Measurements from ENCODE around the gene FOXI2. TPM values are rescaled to one million over a fixed set of nuclear protein-coding genes. Genes with fewer than 3 reads are reported as not detected.

The FOXI2 gene
- total RNA-seq, 1 donor from 2014 or later, result not detected

GRCh38 chr10:127776816-127777215 lies 39.8 kb downstream of the FOXI2 start:
- H3K9me3 Mint-ChIP-seq (ENCODE audit: unreplicated experiment), result peaks cover 4% of the 10 kb centered on the region
- FAIRE-seq (no peak), DNase-seq (ENCODE audit: low read depth) (no peak)
- H3K27me3 Mint-ChIP-seq (ENCODE audit: low read depth, unreplicated experiment), result peaks cover 7% of the 10 kb centered on the region
- no peaks in the 10 kb centered on the region for H3K4me1 Mint-ChIP-seq (ENCODE audit: low read depth, unreplicated experiment)
- H3K4me3 Mint-ChIP-seq (ENCODE audit: unreplicated experiment), result no peak overlapping the region
- Histone ChIP-seq H3K27ac (ENCODE audit: low read depth, low read length) (no peak overlapping the region), H2AFZ (ENCODE audit: low read depth, low read length) (no peak overlapping the region), H3K9ac (ENCODE audit: low read length) (no peak overlapping the region), H3K27me3 (ENCODE audit: insufficient read depth, low read length) (no peaks in the 10 kb centered on the region), H4K20me1 (ENCODE audit: insufficient read depth, low read length) (no peaks in the 10 kb centered on the region), H3K4me3 (ENCODE audit: insufficient read depth, low read depth, low read length) (no peak overlapping the region), H3K36me3 (ENCODE audit: insufficient read depth, low read length) (no peaks in the 10 kb centered on the region), H3K9me3 (ENCODE audit: insufficient read depth, low read depth, low read length) (peaks cover 4% of the 10 kb centered on the region), H3K79me2 (ENCODE audit: insufficient read depth, low read length) (no peaks in the 10 kb centered on the region), H3K4me2 (ENCODE audit: low read length) (no peak overlapping the region), H3K4me1 (ENCODE audit: insufficient read depth, low read length) (no peaks in the 10 kb centered on the region)
- TF ChIP-seq EZH2 (IDR thresholded peaks at IDR 0.05; ENCODE audit: insufficient read depth, low read length) (no peak), CTCF (IDR thresholded peaks at IDR 0.05; ENCODE audit: insufficient read depth, low read depth, low read length) (no peak)
- H3K27ac Mint-ChIP-seq (ENCODE audit: unreplicated experiment), result no peak overlapping the region
- no peaks in the 10 kb centered on the region for H3K36me3 Mint-ChIP-seq (ENCODE audit: low read depth, unreplicated experiment)

- Mint-ChIP-seq H3K4me1 (ENCODE audit: low read depth, unreplicated experiment) (peaks cover 4% of the 10 kb centered on the region), H3K27me3 (ENCODE audit: low read depth, unreplicated experiment) (peaks cover 7% of the 10 kb centered on the region), H3K9me3 (ENCODE audit: unreplicated experiment) (peaks cover 2% of the 10 kb centered on the region), H3K27ac (ENCODE audit: unreplicated experiment) (no peak overlapping the region), H3K36me3 (ENCODE audit: low read depth, unreplicated experiment) (no peaks in the 10 kb centered on the region), H3K4me3 (ENCODE audit: unreplicated experiment) (no peak overlapping the region)
- Histone ChIP-seq H3K4me3 (ENCODE audit: insufficient read depth, low read depth, low read length) (no peak overlapping the region), H3K36me3 (ENCODE audit: insufficient read depth, low read length) (no peaks in the 10 kb centered on the region), H3K9me3 (ENCODE audit: insufficient read depth, low read depth, low read length) (no peaks in the 10 kb centered on the region), H2AFZ (ENCODE audit: low read depth, low read length) (no peak overlapping the region), H3K27me3 (ENCODE audit: insufficient read depth, low read length) (no peaks in the 10 kb centered on the region), H3K79me2 (ENCODE audit: insufficient read depth, low read length) (no peaks in the 10 kb centered on the region), H3K27ac (ENCODE audit: low read depth, low read length) (no peak overlapping the region), H4K20me1 (ENCODE audit: insufficient read depth, low read length) (no peaks in the 10 kb centered on the region), H3K4me1 (ENCODE audit: insufficient read depth, low read length) (no peaks in the 10 kb centered on the region), H3K9ac (ENCODE audit: low read length) (no peak overlapping the region), H3K4me2 (ENCODE audit: low read length) (no peak overlapping the region)
- DNase-seq (ENCODE audit: low read depth) (no peak), FAIRE-seq (no peak)
- no peak for TF ChIP-seq EZH2 (IDR thresholded peaks at IDR 0.05; ENCODE audit: insufficient read depth, low read length)
- TF ChIP-seq CTCF (IDR thresholded peaks at IDR 0.05; ENCODE audit: insufficient read depth, low read depth, low read length), result no peak
Measured at GRCh38 chr10:127781412-127781811, 44.4 kb downstream of the FOXI2 start.

- Histone ChIP-seq H2AFZ (ENCODE audit: low read depth, low read length) (no peak overlapping the region), H3K36me3 (ENCODE audit: insufficient read depth, low read length) (no peaks in the 10 kb centered on the region), H3K4me3 (ENCODE audit: insufficient read depth, low read depth, low read length) (no peak overlapping the region), H3K27me3 (ENCODE audit: insufficient read depth, low read length) (no peaks in the 10 kb centered on the region), H3K9me3 (ENCODE audit: insufficient read depth, low read depth, low read length) (no peaks in the 10 kb centered on the region), H4K20me1 (ENCODE audit: insufficient read depth, low read length) (no peaks in the 10 kb centered on the region), H3K4me1 (ENCODE audit: insufficient read depth, low read length) (no peaks in the 10 kb centered on the region), H3K9ac (ENCODE audit: low read length) (no peak overlapping the region), H3K79me2 (ENCODE audit: insufficient read depth, low read length) (no peaks in the 10 kb centered on the region), H3K27ac (ENCODE audit: low read depth, low read length) (no peak overlapping the region), H3K4me2 (ENCODE audit: low read length) (no peak overlapping the region)
- FAIRE-seq, result no peak
- Mint-ChIP-seq H3K4me1 (ENCODE audit: low read depth, unreplicated experiment) (no peaks in the 10 kb centered on the region), H3K27ac (ENCODE audit: unreplicated experiment) (no peak overlapping the region), H3K9me3 (ENCODE audit: unreplicated experiment) (peaks cover 2% of the 10 kb centered on the region), H3K27me3 (ENCODE audit: low read depth, unreplicated experiment) (peaks cover 2% of the 10 kb centered on the region), H3K4me3 (ENCODE audit: unreplicated experiment) (no peak overlapping the region), H3K36me3 (ENCODE audit: low read depth, unreplicated experiment) (no peaks in the 10 kb centered on the region)
- no peak for DNase-seq (ENCODE audit: low read depth)
- no peak for TF ChIP-seq EZH2 (IDR thresholded peaks at IDR 0.05; ENCODE audit: insufficient read depth, low read length)
- no peak for TF ChIP-seq CTCF (IDR thresholded peaks at IDR 0.05; ENCODE audit: insufficient read depth, low read depth, low read length)
Measured at GRCh38 chr10:127787873-127788272, 50.9 kb downstream of the FOXI2 start.
